Tongue (tissue), 2 donors: ENCODE results near the gene VWA8. TPM values are rescaled to one million over a fixed set of nuclear protein-coding genes. Genes with fewer than 3 reads are reported as not detected.

Experiments used
- small RNA-seq: library from RNA; depleted of rRNA; stranded (forward); fragments of <200 nt; gene quantifications from one replicate; pipeline ENCODE3, GENCODE V24; 2014; ENCODE audit warnings: low replicate concordance
- total RNA-seq: library from RNA; depleted of rRNA; stranded (reverse); fragments of >200 nt; gene quantifications from one replicate; pipeline ENCODE4 v1.2.3, GENCODE V29; 2014

VWA8 gene
- total RNA-seq, 1 donor from 2014 or later: 43.3 TPM

Small RNA genes within 50 kb of the gene (small RNA-seq; reads per million reads assigned to genes)
- gene RN7SL515P (not detected), gene RNU6-74P (not detected), gene RPS28P8 (not detected)

Other genes with a start within 250 kb of the VWA8 start
- 18.4 TPM for gene DGKH, start 87.5 kb upstream of the VWA8 start, total RNA-seq